Dermis microvascular lymphatic vessel endothelial cell (primary cell): ENCODE results near the gene SMIM5. TPM values are rescaled to one million over a fixed set of nuclear protein-coding genes. Genes with fewer than 3 reads are reported as not detected.
"Not testable (repeated sequence)": the region's sequence is repeated elsewhere in the genome, so short reads cannot be mapped to it uniquely, and the experiment has no call there.

Source experiments
- DNase-seq, 2 donors: peaks; one replicate each; pipeline versions ENCODE4 v3.0.0 to v3.0.0-alpha.2; 2010; ENCODE audit warnings: low read depth in 2 of 2
- total RNA-seq: library from RNA; depleted of rRNA; stranded (reverse); fragments of >200 nt; gene quantifications from 2 replicates; pipeline ENCODE4 v1.2.1, GENCODE V29; 2014

The SMIM5 gene
- under 0.01 TPM in 1 of 2 replicates, not detected in the other for total RNA-seq

GRCh38 chr17:75632863-75633485 is at the start of gene SMIM5:
Gene SMIM5, plus strand, starts transcription at chr17:75633434. Its CDS starts 6,768 bp downstream, at chr17:75640202.
- DNase-seq, result peak; percentile 50 to 78

- DNase-seq, result no peak
These were observed 48.4 kb upstream of the SMIM5 start for GRCh38 chr17:75584849-75585175.

- peak in 1 of 2 donors; percentile 55 for DNase-seq
These were observed 45.3 kb upstream of the SMIM5 start, which contains the start of gene MYO15B for GRCh38 chr17:75587675-75588595. Gene MYO15B, plus strand, starts transcription at chr17:75587800. Its CDS starts 258 bp downstream, at chr17:75588058.

GRCh38 chr17:75588596-75589011 is 44.6 kb upstream of the SMIM5 start:
- peak in 1 of 2 donors; percentile 17 for DNase-seq

- DNase-seq, result peak; percentile 60 to 80
These were observed 44.0 kb upstream of the SMIM5 start for GRCh38 chr17:75589012-75589918.

- DNase-seq, result no peak
These were observed 43.3 kb upstream of the SMIM5 start for GRCh38 chr17:75589919-75590303.

GRCh38 chr17:75590314-75590761 is 42.9 kb upstream of the SMIM5 start:
- no peak for DNase-seq

GRCh38 chr17:75590849-75591721 is 42.1 kb upstream of the SMIM5 start:
- DNase-seq, result no peak

GRCh38 chr17:75591722-75592302 is 41.4 kb upstream of the SMIM5 start:
- DNase-seq, result no peak

- DNase-seq, result no peak
These were observed 40.8 kb upstream of the SMIM5 start for GRCh38 chr17:75592348-75593020.

GRCh38 chr17:75593430-75593829 is 39.8 kb upstream of the SMIM5 start:
- not testable (repeated sequence) for DNase-seq

- DNase-seq, result no peak
These were observed 38.5 kb upstream of the SMIM5 start for GRCh38 chr17:75594499-75595283.

GRCh38 chr17:75595284-75595919 is 37.8 kb upstream of the SMIM5 start:
- DNase-seq, result no peak

GRCh38 chr17:75595920-75596313 is 37.3 kb upstream of the SMIM5 start:
- DNase-seq, result no peak

GRCh38 chr17:75596320-75597087 is 36.7 kb upstream of the SMIM5 start:
- no peak for DNase-seq

- DNase-seq, result peak in 1 of 2 donors; percentile 40
These were observed 31.9 kb upstream of the SMIM5 start for GRCh38 chr17:75601057-75601987.
